ENCODE measurements around the gene DPF3. TPM values are rescaled to one million over a fixed set of nuclear protein-coding genes. Genes with fewer than 3 reads are reported as not detected.

Gene DPF3
- total and polyA plus RNA-seq, 2 donors from 2014 or later, result 2.3 to 2.8 TPM

DNA sequence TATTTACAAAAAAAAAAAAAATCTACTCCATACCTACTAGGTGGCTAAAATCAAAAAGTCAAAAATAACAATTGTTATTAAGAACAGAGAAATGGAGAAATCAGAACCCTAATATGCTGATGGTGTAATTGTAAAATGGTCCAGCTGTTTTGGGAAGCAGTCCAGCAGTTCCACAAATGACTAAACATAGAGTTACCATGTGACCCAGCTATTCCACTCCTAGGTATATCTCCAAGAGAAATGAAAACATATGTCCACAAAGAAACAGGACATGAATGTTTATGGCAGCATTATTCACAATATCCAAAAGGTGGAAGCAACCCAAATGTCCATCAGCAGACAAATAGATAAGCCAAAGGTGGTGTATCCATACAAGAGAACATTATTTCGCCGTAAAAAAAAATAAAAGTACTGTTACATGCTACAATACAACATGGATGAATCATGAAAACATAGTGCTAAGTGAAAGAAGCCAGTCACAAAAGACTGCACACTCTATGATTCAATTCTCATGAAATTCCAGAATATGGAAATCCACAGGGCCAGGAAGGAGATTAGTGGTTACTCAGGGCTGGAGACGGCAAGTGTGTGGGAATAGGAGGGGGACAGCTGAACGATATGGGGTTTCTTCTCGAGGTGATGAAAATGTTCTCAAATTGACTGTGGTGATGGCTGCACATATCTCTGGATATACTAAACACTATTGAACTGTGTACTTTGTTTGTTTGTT is 9.1 kb upstream of the DPF3 start:
- Histone ChIP-seq H3K27ac (ENCODE audit: low read depth in 2 of 2, low read length in 2 of 2) (no peak overlapping the region), H3K9me3 (ENCODE audit: control insufficient read depth in 2 of 3, insufficient read depth in 1 of 3, low read length in 3 of 3) (no peaks in the 10 kb centered on the region), H3K27me3 (ENCODE audit: control insufficient read depth, insufficient read depth, low read length) (no peaks in the 10 kb centered on the region), H3K4me1 (ENCODE audit: control insufficient read depth in 2 of 3, insufficient read depth in 2 of 3, low read depth in 1 of 3, low read length in 3 of 3) (peaks cover 0 to 8% (median 0%) of the 10 kb centered on the region in 3 donors), H3K36me3 (ENCODE audit: control insufficient read depth in 2 of 3, insufficient read depth in 3 of 3, low read length in 3 of 3) (no peaks in the 10 kb centered on the region), H3K4me3 (ENCODE audit: low read length in 3 of 3) (no peak overlapping the region), H3K9ac (ENCODE audit: low read length in 3 of 3) (no peak overlapping the region)
- intact Hi-C loops (cut with DNase I), result loop anchor here (5.0 kb wide), 1 partner anchor 386 kb away; no protein-coding TSS in a partner anchor
- DNase-seq (no peak), FAIRE-seq (no peak)
- TF ChIP-seq, protein P1, sequence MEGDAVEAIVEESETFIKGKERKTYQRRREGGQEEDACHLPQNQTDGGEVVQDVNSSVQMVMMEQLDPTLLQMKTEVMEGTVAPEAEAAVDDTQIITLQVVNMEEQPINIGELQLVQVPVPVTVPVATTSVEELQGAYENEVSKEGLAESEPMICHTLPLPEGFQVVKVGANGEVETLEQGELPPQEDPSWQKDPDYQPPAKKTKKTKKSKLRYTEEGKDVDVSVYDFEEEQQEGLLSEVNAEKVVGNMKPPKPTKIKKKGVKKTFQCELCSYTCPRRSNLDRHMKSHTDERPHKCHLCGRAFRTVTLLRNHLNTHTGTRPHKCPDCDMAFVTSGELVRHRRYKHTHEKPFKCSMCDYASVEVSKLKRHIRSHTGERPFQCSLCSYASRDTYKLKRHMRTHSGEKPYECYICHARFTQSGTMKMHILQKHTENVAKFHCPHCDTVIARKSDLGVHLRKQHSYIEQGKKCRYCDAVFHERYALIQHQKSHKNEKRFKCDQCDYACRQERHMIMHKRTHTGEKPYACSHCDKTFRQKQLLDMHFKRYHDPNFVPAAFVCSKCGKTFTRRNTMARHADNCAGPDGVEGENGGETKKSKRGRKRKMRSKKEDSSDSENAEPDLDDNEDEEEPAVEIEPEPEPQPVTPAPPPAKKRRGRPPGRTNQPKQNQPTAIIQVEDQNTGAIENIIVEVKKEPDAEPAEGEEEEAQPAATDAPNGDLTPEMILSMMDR (IDR thresholded peaks at IDR 0.05; ENCODE audit: borderline replicate concordance, extremely low read depth, insufficient read depth), result no peak

DNA sequence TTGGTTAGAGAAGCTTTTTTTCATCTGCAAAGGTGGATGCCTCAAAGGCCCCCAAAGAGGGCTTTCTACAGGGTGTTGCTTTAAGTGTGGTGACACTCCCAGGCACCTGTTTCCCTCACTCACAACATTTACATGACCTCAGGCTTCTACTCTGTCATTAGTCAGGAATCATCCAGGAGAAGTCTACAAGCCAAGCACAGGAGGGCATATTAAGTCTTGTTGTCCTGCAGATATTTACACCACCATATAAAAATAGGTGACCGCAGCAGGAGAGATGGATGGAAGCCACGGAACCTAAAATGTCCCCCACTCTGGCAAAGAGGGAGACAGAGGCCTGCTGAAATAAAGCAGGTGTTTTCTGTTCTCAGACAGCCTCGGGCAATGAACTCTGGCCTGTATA is 7.5 kb upstream of the DPF3 start:
- intact Hi-C loops (cut with DNase I), result loop anchor here (5.0 kb wide), 1 partner anchor 384 kb away; no protein-coding TSS in a partner anchor
- no peak for FAIRE-seq
- no peaks in the 10 kb centered on the region for H3K9me3 ChIP-seq (ENCODE audit: control insufficient read depth in 2 of 3, insufficient read depth in 1 of 3, low read length in 3 of 3)

DNA sequence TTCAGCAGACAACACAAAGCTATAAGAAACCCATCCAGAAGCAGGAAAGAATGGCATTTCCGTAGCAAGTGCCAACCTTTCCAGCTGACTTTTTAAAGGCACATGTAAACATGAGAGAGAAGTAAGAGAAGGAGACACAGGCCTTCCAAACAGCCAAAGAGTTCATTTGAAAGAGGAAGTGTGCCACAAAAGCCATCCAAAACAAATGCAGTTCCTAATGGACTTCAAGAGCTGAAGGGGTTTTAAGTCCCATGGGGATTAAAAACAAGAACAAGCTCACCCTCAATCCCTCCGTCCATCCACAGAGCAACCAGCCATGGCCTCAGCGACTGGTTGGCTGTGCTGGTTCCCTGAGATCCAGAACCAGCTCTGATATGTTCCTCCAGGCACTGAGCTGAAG is 4.5 kb upstream of the DPF3 start:
- Histone ChIP-seq H3K27me3 (ENCODE audit: control insufficient read depth, insufficient read depth, low read length) (no peaks in the 10 kb centered on the region), H3K9ac (ENCODE audit: low read length in 3 of 3) (no peak overlapping the region), H3K27ac (ENCODE audit: low read depth in 2 of 2, low read length in 2 of 2) (no peak overlapping the region), H3K36me3 (ENCODE audit: control insufficient read depth in 2 of 3, insufficient read depth in 3 of 3, low read length in 3 of 3) (no peaks in the 10 kb centered on the region), H3K4me1 (ENCODE audit: control insufficient read depth in 2 of 3, insufficient read depth in 2 of 3, low read depth in 1 of 3, low read length in 3 of 3) (peaks cover 0 to 4% (median 0%) of the 10 kb centered on the region in 3 donors), H3K9me3 (ENCODE audit: control insufficient read depth in 2 of 3, insufficient read depth in 1 of 3, low read length in 3 of 3) (no peaks in the 10 kb centered on the region), H3K4me3 (ENCODE audit: low read length in 3 of 3) (no peak overlapping the region)
- intact Hi-C loops (cut with DNase I), result no loop called here
- DNase-seq (no peak), FAIRE-seq (no peak)
- TF ChIP-seq, protein P1 (IDR thresholded peaks at IDR 0.05; ENCODE audit: borderline replicate concordance, extremely low read depth, insufficient read depth), result no peak

More for the DNA sequence above, 7.5 kb upstream of the DPF3 start:
- DNase-seq, result no peak
- Histone ChIP-seq H3K36me3 (ENCODE audit: control insufficient read depth in 2 of 3, insufficient read depth in 3 of 3, low read length in 3 of 3) (no peaks in the 10 kb centered on the region), H3K4me3 (ENCODE audit: low read length in 3 of 3) (no peak overlapping the region), H3K4me1 (ENCODE audit: control insufficient read depth in 2 of 3, insufficient read depth in 2 of 3, low read depth in 1 of 3, low read length in 3 of 3) (peaks cover 0 to 2% (median 0%) of the 10 kb centered on the region in 3 donors), H3K9ac (ENCODE audit: low read length in 3 of 3) (no peak overlapping the region), H3K27me3 (ENCODE audit: control insufficient read depth, insufficient read depth, low read length) (no peaks in the 10 kb centered on the region), H3K27ac (ENCODE audit: low read depth in 2 of 2, low read length in 2 of 2) (no peak overlapping the region)
- TF ChIP-seq, protein P1 (IDR thresholded peaks at IDR 0.05; ENCODE audit: borderline replicate concordance, extremely low read depth, insufficient read depth), result no peak
